ENCODE data around the gene THADA. TPM values are rescaled to one million over a fixed set of nuclear protein-coding genes. Genes with fewer than 3 reads are reported as not detected.

Gene THADA
- total RNA-seq, 1 donor from 2014 or later = 29.3 TPM

DNA sequence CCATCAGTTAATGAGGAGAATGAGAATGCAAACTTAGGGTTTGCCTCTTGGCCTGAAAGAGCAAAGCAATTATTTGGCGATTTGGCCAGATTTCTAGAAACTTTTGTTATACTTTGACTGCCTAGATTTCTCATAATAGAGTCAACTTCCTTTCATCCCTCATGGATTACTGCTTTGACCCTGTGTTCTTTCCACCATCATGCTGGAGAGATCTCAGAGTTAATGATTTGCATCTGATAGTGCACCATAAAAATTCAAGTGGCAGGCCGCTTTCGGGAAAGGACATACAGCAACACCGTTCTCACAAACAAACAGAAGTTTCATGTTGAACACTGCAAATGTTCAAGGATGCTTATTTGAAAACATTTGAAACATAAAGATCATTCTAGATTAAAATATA is 225.7 kb downstream of the THADA start:
- Mint-ChIP-seq H3K4me1 (peaks cover 23% of the 10 kb centered on the region), H3K27ac (no peak overlapping the region), H3K4me3 (no peak overlapping the region), H3K36me3 (peaks cover 3% of the 10 kb centered on the region), H3K27me3 (ENCODE audit: insufficient read depth, low read depth) (no peaks in the 10 kb centered on the region), H3K9me3 (peaks cover 2% of the 10 kb centered on the region)
- TF ChIP-seq, protein P1, sequence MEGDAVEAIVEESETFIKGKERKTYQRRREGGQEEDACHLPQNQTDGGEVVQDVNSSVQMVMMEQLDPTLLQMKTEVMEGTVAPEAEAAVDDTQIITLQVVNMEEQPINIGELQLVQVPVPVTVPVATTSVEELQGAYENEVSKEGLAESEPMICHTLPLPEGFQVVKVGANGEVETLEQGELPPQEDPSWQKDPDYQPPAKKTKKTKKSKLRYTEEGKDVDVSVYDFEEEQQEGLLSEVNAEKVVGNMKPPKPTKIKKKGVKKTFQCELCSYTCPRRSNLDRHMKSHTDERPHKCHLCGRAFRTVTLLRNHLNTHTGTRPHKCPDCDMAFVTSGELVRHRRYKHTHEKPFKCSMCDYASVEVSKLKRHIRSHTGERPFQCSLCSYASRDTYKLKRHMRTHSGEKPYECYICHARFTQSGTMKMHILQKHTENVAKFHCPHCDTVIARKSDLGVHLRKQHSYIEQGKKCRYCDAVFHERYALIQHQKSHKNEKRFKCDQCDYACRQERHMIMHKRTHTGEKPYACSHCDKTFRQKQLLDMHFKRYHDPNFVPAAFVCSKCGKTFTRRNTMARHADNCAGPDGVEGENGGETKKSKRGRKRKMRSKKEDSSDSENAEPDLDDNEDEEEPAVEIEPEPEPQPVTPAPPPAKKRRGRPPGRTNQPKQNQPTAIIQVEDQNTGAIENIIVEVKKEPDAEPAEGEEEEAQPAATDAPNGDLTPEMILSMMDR (IDR thresholded peaks at IDR 0.05) = no peak
- TF ChIP-seq EZH2phosphoT487 (IDR thresholded peaks at IDR 0.05) (no peak), EZH2 (IDR thresholded peaks at IDR 0.05) (no peak)
- Histone ChIP-seq H4K20me1 (ENCODE audit: low read depth) (no peaks in the 10 kb centered on the region), H3K9ac (no peak overlapping the region), H3K9me3 (ENCODE audit: low read depth) (no peaks in the 10 kb centered on the region), H3K79me2 (ENCODE audit: low read depth) (no peaks in the 10 kb centered on the region), H3K27me3 (no peaks in the 10 kb centered on the region), H2AFZ (replicated peaks) (no peak overlapping the region), H3K4me2 (peak overlapping the region; percentile 39), H3K4me1 (peaks cover 30% of the 10 kb centered on the region), H3K4me3 (no peak overlapping the region), H3F3A (ENCODE audit: low read depth) (peaks cover 8% of the 10 kb centered on the region), H3K27ac (peak overlapping the region; percentile 61), H3K36me3 (no peaks in the 10 kb centered on the region)
- DNase-seq (ENCODE audit: low spot score) = no peak

GRCh38 chr2:43368483-43369385 is 227.1 kb downstream of the THADA start:
- no peak overlapping the region for H3K4me3 Mint-ChIP-seq
- H3K27me3 Mint-ChIP-seq (ENCODE audit: insufficient read depth, low read depth) = no peaks in the 10 kb centered on the region
- Histone ChIP-seq H3K4me2 (no peak overlapping the region), H2AFZ (replicated peaks) (no peak overlapping the region), H3K27ac (no peak overlapping the region), H3F3A (ENCODE audit: low read depth) (peaks cover 8% of the 10 kb centered on the region), H3K4me1 (peaks cover 30% of the 10 kb centered on the region), H4K20me1 (ENCODE audit: low read depth) (no peaks in the 10 kb centered on the region), H3K4me3 (no peak overlapping the region), H3K36me3 (no peaks in the 10 kb centered on the region), H3K79me2 (ENCODE audit: low read depth) (no peaks in the 10 kb centered on the region), H3K9ac (no peak overlapping the region), H3K27me3 (no peaks in the 10 kb centered on the region), H3K9me3 (ENCODE audit: low read depth) (no peaks in the 10 kb centered on the region)
- peaks cover 2% of the 10 kb centered on the region for H3K9me3 Mint-ChIP-seq
- no peak overlapping the region for H3K27ac Mint-ChIP-seq
- H3K36me3 Mint-ChIP-seq = peaks cover 3% of the 10 kb centered on the region
- peaks cover 23% of the 10 kb centered on the region for H3K4me1 Mint-ChIP-seq
- no peak for DNase-seq (ENCODE audit: low spot score)
- TF ChIP-seq, protein P1 (IDR thresholded peaks at IDR 0.05) = no peak
- TF ChIP-seq EZH2 (IDR thresholded peaks at IDR 0.05) (no peak), EZH2phosphoT487 (IDR thresholded peaks at IDR 0.05) (no peak)

DNA sequence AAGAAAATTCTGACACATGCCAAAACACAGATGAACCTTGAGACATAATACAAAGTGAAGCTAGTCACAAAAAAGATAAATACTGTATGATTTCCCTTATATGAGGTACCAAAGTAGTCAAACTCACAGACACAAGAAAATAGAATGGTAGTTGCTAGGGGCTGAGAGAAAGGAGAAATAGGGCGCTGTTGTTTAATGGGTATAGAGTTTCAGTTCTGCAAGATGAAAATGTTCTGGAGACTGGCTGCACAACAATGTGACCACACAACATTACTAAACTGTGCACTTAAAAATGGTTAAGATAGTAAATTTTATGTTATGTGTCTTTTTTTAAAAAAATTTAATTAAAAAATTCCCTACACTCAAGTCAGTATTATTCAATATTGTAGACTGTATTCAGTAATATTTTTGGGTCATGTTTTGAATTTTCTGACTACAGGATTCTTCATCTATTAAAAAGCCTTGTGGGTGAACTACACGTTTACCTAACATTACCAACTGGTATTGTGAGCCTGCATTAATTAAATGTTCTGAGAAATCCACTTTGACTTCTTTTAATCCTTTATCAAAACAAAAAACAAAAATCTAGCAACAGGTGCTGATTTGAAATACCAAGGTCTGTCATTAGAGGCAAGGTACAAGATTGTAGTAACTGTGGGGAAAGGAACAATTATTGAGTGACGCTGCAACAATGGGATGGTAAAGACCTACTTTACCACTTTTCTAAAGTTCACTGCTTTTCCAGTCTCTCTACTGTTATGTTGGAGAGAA is 228.6 kb downstream of the THADA start:
- Histone ChIP-seq H3K4me1 (peaks cover 30% of the 10 kb centered on the region), H3F3A (ENCODE audit: low read depth) (peaks cover 8% of the 10 kb centered on the region), H3K4me3 (no peak overlapping the region), H2AFZ (replicated peaks) (no peak overlapping the region), H3K4me2 (no peak overlapping the region), H3K27ac (no peak overlapping the region), H3K27me3 (no peaks in the 10 kb centered on the region), H3K9ac (no peak overlapping the region), H3K79me2 (ENCODE audit: low read depth) (no peaks in the 10 kb centered on the region), H3K36me3 (no peaks in the 10 kb centered on the region), H3K9me3 (ENCODE audit: low read depth) (no peaks in the 10 kb centered on the region), H4K20me1 (ENCODE audit: low read depth) (no peaks in the 10 kb centered on the region)
- Mint-ChIP-seq H3K4me3 (no peak overlapping the region), H3K27ac (no peak overlapping the region), H3K36me3 (peaks cover 3% of the 10 kb centered on the region), H3K9me3 (peaks cover 2% of the 10 kb centered on the region), H3K27me3 (ENCODE audit: insufficient read depth, low read depth) (no peaks in the 10 kb centered on the region), H3K4me1 (peaks cover 21% of the 10 kb centered on the region)
- no peak for DNase-seq (ENCODE audit: low spot score)
- TF ChIP-seq, protein P1 (IDR thresholded peaks at IDR 0.05) = no peak
- no peak for TF ChIP-seq EZH2phosphoT487 (IDR thresholded peaks at IDR 0.05)
- no peak for TF ChIP-seq EZH2 (IDR thresholded peaks at IDR 0.05)

All from neural progenitor cell (in vitro differentiated cells).